NOMO-1 treated with dmso at 0.1 percent for 144 hours (cell line): ENCODE data around the gene MYO7A.

ENCODE experiments used
- DNase-seq: peaks from one replicate; lab custom pipeline; 2025; ENCODE audit not compliant: unreplicated experiment; lab: John Stamatoyannopoulos, UW

Gene MYO7A

GRCh38 chr11:77182542-77183430, 54.7 kb downstream of the MYO7A start:
- DNase-seq, result no peak

DNA sequence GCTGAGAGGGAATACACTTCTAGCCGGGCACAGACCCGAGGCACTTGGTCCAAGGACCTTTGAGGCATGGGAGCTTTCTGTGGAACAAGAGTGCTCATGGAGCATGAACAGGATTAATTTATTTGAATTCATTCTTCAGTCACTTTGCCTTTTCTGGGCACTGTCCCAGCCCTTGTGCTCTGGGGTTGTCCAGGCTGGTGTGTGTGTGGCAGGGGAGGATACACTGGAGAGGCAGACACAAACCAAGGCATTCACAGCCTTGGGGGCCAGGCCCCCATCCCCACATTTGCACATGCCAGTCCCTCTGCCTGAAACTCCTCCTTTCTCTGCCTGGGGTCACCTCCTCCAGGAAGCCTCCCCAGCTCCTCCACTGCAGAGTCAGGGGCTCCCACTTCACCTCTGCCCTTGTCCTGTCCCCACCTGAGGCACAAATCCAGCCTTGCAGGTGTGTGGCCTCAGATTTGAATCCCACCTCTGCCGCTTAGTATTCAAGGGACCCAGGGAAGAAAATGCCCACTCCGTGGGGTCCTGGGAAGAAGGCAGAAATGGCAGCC, 55.5 kb downstream of the MYO7A start:
- no peak for DNase-seq

DNA sequence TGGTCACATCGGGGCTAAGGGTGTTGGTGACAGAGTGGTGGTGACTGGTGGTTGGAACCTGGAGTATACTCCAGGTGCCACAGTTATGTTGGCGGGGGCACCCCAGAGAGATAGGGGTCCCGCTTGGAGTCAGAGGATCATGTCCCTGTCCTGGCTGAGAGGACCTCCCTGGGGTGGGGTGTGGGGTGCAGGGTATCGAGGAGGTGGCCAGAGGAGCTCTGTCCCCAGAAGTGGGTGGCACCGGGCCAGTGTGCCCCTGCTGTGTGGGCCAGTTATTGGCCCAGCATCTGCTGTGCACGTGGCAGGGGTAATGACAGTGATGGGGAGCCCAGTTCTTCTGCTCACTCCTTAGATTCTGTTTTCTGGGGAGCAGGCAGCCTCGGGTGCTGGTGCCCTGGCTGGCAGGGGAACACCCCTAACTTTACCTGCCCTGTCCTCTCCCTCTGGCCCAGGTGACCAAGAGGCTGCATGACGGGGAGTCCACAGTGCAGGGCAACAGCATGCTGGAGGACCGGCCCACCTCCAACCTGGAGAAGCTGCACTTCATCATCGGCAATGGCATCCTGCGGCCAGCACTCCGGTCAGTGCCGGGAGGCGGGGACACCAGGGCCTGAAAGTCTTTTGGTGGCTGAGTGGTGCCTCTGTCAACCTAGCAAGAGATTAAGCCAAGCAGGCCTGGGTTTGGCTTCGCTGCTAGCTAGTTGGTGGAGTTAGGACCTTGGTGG, 56.3 kb downstream of the MYO7A start:
- DNase-seq, result no peak

DNA sequence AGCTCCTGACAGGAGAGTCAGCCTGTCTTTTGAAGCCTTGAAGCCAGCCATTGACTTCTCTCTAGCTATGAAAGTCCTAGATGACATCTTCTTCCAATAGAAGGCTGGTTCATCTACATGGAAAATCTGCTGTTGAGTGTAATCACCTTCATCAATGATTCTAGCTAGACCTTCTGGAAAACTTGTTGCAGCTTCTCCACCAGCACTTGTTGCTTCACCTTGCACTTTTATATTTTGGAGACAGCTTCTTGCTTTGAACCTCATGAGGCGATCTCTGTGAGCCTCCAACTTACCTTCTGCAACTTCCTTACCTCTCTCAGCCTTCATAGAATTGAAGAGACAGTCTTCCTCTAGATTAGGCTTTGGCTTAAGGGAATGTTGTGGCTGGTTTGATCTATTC, 58.3 kb downstream of the MYO7A start:
- no peak for DNase-seq

DNA sequence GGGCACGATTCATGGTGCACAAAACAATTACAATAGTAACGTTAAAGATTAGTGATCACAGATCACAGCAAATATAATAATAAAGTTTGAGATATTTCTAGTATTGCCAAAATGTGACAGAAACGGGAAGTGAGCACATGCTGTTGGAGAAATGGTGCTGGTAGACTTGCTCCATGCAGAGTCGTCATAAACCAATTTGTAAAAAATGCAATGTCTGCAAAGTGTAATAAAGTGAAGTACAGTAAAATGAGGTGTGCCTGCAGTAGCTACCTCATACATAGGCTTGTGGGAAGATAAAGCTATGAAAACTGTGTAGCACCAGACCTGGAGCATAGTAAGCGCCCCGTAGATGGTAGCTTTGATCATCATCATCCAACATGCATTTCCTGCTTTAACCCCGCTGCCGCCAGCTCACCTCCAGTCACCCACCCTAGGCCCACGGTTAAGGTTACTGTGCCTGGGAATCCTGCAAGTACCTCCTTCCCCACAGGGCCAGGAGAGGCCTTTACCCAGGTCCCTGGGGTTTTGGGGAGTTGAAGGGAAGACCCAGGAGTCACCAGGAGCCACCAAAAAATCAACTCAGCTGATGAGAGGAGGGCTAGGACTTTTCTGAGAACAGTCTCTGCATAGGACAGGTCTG, 59.2 kb downstream of the MYO7A start:
- DNase-seq, result peak; percentile 15

DNA sequence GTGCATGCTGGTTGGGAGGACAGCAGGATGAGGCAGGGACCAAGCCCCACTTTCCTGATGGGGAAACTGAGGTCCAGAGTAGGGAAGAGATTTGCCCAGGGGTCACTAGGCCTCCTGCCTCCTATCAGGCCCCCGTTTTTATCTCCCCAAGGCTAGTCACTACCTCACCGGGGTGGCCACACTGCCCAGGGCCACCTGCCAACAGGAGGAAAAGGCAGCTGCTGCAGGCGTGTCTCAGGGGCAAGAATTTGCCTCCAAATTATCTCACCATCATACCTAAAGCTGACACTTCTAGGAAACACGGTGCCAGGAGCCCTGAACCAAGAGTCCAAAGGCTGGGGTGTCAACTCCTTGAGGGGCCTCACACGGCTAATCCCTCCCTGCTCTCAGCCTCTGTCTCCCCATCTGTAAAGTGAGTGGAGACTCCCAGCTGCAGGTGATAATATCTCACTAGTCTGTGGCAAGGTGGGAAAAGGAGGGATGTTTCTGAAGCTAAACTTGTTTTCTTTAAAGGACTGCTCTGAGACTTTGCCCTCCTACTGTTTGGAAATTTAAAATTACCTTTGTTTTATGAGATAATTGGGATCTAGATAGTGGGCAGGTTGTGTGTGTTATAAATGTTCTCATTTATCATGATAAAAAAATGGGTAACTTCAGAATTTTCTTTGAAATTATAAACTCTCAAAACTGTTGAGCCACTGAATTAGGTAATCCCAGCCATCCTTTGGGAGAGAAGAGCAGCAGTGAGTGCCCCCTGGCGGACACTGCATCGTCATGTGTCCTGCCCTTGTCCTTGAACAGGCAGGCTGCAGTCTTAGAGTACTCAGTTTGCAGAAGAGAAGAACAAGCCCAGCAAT, 60.0 kb downstream of the MYO7A start:
- no peak for DNase-seq

DNA sequence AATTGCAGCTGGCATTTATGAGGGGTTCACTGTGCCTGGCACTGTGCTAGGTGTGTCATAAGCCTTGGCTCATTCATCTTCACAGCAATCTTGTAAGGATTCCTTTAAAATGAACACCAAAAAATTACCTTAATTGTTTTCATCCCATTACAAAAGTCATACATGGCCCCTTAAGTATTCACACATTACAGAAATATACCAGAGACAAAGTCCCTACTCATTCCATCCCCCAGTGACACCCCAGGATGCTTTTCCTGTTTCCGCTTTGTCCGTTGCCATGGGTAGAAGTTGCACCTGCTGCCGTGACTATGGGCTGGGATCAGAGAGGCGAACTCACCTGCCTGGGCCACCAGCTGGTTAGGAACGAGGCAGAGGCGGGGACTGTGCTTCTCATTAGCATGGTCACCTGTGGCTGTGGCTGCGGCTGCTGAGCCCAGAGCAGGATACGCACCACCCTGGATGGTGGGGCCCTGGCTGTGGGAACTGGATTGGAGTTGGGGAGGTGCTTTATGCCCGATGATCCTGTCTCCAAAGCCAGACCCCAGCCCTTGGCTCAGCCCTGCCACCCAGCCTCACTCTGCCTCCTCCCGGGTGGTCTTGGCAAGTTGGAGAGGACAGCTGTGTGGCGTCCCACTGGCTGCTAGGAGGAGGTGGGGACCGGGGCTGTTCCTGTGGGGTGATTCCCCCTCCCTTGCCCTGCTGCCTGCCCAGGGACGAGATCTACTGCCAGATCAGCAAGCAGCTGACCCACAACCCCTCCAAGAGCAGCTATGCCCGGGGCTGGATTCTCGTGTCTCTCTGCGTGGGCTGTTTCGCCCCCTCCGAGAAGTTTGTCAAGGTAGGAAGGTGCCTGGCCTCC, 60.8 kb downstream of the MYO7A start:
- DNase-seq, result no peak

GRCh38 chr11:77189588-77190210, 61.7 kb downstream of the MYO7A start:
- DNase-seq, result no peak

- no peak for DNase-seq
Observed at GRCh38 chr11:77190331-77191075, 62.5 kb downstream of the MYO7A start.

- no peak for DNase-seq
Observed at GRCh38 chr11:77191429-77191822, 63.4 kb downstream of the MYO7A start.

GRCh38 chr11:77191823-77192495, 63.9 kb downstream of the MYO7A start:
- DNase-seq, result peak; percentile 16

DNA sequence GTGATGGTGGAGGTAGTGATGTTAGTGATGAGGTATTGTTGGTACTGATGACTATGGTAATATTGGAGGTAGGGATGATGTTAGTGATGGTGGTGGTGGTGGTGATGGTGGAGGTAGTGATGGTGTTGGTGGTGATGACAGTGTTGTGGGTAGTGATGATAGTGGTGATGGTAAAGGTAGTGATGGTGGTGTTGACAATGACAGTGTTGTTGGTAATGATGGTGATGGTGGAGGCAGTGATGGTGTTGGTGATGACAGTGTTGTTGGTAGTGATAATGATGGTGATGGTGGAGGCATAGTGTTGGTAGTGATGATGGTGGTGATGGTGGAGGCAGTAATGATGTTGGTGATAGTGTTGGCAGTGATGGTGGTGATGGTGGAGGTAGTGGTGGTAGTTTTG, 65.1 kb downstream of the MYO7A start:
- DNase-seq, result no peak

DNA sequence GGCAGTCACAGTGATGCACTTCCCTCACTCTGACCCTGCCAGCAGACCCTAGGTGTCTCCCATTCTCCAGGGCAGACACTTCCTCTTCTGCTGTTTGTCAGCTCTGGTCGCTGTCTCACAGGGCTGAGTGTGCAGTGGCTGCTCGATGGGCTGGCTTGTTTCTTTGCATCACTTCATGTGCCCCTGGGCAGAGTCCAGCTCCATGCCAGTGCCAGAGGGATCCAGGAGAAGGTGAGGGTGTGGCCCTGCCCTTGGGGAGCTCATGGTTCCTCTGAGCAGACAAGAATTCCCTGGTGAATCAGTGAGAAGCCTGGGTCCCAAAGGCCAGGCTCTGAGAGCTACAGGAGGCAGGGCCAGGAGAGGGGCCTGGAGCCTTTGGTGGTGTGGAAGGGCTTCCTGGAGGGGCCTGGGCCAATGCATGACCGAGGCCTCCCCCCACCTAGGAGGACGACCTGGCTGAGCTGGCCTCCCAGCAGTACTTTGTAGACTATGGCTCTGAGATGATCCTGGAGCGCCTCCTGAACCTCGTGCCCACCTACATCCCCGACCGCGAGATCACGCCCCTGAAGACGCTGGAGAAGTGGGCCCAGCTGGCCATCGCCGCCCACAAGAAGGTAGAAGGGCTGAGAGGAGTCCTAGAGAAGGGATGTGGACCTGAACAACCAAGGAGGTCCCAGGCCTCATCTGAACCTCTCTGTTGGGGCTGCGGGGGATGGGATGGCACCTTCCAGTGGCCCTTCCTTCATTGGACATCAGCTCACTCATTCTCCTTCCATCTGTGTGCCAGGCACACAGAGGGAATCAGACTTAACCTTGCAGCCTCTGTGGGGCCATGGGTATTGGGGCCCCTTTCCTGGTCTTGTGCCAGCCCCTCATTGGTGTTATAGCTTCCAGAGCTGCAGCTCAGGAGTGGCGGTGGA, 66.1 kb downstream of the MYO7A start:
- no peak for DNase-seq

DNA sequence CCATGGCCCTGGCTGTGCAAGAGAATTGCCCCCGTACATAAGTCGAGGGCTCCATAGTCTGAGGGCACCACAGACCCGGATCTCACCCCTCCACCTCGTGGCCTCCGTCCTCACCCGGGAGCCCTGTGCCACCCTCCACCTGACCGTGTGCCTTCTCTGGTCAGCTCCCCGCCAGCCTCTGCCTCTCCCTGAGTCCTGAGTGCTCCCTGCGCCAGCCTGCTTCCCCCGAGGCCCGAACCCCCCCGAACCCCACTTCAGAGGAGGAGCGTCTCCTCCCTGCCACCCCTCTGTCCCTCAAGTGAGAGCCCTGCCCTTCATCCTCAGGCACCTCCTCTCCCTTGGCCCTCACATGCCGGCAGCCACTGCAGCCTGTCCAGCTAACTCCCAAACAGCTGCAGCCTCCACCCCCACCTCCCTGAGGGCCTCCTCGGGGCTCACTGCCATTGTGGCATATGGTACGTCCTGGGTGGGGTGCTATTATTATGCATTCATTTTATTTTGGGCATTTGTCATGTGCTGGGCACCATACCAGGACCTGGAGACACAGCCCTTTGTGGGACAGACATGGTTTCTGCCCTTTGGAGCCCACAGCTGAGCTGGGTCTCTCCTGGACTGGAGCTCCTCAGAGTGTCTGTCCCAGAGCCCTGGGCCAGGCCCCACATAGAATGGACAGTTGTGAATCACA, 67.2 kb downstream of the MYO7A start:
- DNase-seq, result no peak

DNA sequence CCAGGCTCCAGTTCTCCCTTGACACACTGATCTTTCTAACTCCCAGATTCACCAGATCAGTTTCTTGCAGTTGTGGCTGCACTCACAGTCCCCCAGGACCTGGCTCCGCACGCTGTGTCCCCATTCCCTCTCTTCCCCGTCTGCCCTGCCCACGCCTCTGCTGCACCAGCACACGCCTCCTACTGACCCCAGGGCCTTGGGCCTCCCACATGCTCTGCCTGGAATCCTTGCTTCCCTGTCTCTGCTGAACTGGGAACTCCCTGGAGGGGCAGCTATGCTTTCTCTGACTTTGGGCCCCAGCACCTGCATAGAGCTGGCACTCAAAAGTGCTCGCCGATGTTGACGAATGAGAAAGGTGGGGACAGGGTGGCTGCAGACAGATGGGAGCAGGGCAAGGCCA, 68.9 kb downstream of the MYO7A start:
- DNase-seq, result no peak

GRCh38 chr11:77197626-77198320, 69.7 kb downstream of the MYO7A start:
- DNase-seq, result no peak
